ENCODE results near the gene DISP3.

DNA sequence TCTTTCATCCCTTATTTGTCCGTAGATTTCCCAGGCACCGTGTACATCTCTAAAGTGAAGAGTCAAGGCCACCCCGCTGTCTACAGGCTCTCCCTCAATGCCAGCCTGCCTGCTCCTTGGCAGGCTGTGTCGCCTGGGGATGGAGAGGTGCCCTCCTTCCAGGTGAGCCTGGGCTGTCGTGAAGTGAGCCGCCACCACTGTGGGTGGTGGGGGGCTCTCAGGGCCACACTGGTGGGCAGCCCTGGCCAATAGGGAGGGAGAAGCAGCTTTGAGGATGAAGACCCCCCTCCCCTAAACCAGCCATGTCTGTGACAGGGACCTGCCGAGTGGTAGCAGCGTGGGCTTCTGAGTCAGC lies 46.2 kb downstream of the DISP3 start:
- no peak for TF ChIP-seq EZH2 (IDR thresholded peaks at IDR 0.05; ENCODE audit: low read length)
- TF ChIP-seq, protein P1, sequence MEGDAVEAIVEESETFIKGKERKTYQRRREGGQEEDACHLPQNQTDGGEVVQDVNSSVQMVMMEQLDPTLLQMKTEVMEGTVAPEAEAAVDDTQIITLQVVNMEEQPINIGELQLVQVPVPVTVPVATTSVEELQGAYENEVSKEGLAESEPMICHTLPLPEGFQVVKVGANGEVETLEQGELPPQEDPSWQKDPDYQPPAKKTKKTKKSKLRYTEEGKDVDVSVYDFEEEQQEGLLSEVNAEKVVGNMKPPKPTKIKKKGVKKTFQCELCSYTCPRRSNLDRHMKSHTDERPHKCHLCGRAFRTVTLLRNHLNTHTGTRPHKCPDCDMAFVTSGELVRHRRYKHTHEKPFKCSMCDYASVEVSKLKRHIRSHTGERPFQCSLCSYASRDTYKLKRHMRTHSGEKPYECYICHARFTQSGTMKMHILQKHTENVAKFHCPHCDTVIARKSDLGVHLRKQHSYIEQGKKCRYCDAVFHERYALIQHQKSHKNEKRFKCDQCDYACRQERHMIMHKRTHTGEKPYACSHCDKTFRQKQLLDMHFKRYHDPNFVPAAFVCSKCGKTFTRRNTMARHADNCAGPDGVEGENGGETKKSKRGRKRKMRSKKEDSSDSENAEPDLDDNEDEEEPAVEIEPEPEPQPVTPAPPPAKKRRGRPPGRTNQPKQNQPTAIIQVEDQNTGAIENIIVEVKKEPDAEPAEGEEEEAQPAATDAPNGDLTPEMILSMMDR (optimal IDR thresholded peaks at IDR 0.05 in 1 of 3, IDR thresholded peaks at IDR 0.05 in 1 of 3, conservative IDR thresholded peaks at IDR 0.05 in 1 of 3; ENCODE audit: extremely low read depth in 1 of 3, insufficient read depth in 2 of 3, low read length in 3 of 3) = no peak
